HEK293T (cell line): ENCODE measurements around the gene USP9X.

Experiments
- CTCF ChIA-PET: fragments of 350-600 bp; formaldehyde crosslinking; extraction: SDS; loops from one replicate; lab custom pipeline; 2021; ENCODE audit warnings: antibody characterized with exemption, inconsistent platforms; lab: Yijun Ruan, JAX
- POLR2A ChIA-PET: fragments of 350-600 bp; formaldehyde crosslinking; extraction: SDS; loops from one replicate; lab custom pipeline; 2020; ENCODE audit warnings: antibody characterized with exemption, inconsistent platforms; lab: Yijun Ruan, JAX
- DNase-seq: peaks from one replicate; pipeline ENCODE4 v3.0.0; 2012; ENCODE audit warnings: mixed read lengths; ENCODE audit errors: extremely low spot score
- ARNT ChIP-seq: fragments of 450-650 bp; IDR thresholded peaks from 2 replicates; pipeline ENCODE4 v1.6.1; 2017; ENCODE audit warnings: mild to moderate bottlenecking
- BHLHE40 ChIP-seq: fragments of 450-650 bp; IDR thresholded peaks from 2 replicates; pipeline ENCODE4 v1.6.1; 2016; ENCODE audit warnings: mild to moderate bottlenecking, moderate library complexity, borderline replicate concordance
- CTBP1 ChIP-seq: fragments of 450-650 bp; IDR thresholded peaks from 2 replicates; pipeline ENCODE4 v1.6.1; 2016; ENCODE audit warnings: borderline replicate concordance
- ELF4 ChIP-seq: fragments of 450-650 bp; IDR thresholded peaks from 2 replicates; pipeline ENCODE4 v1.6.1; 2017; ENCODE audit warnings: antibody characterized with exemption
- FOXA1 ChIP-seq: fragments of 450-650 bp; IDR thresholded peaks from 2 replicates; pipeline ENCODE4 v1.6.1; 2016; ENCODE audit warnings: mild to moderate bottlenecking
- FOXK2 ChIP-seq: fragments of 450-650 bp; IDR thresholded peaks from 2 replicates; pipeline ENCODE4 v1.6.1; 2016; ENCODE audit warnings: mild to moderate bottlenecking
- FOXM1 ChIP-seq: fragments of 450-650 bp; IDR thresholded peaks from 2 replicates; pipeline ENCODE4 v1.6.1; 2017; ENCODE audit warnings: mild to moderate bottlenecking, borderline replicate concordance
- HDGF ChIP-seq: fragments of 450-650 bp; IDR thresholded peaks from 2 replicates; pipeline ENCODE4 v1.6.1; 2017; ENCODE audit warnings: antibody characterized with exemption, borderline replicate concordance
- L3MBTL2 ChIP-seq: fragments of 450-650 bp; conservative IDR thresholded peaks from 2 replicates; pipeline ENCODE4 v1.6.1; 2016; ENCODE audit warnings: mild to moderate bottlenecking
- LEF1 ChIP-seq: fragments of 450-650 bp; IDR thresholded peaks from 2 replicates; pipeline ENCODE4 v1.6.1; 2017; ENCODE audit warnings: mild to moderate bottlenecking, borderline replicate concordance
- NFRKB ChIP-seq: fragments of 450-650 bp; IDR thresholded peaks from 2 replicates; pipeline ENCODE4 v1.6.1; 2016; ENCODE audit warnings: mild to moderate bottlenecking, moderate library complexity
- SP1 ChIP-seq: fragments of 450-650 bp; IDR thresholded peaks from 2 replicates; pipeline ENCODE4 v1.6.1; 2017
- SUZ12 ChIP-seq: fragments of 450-650 bp; IDR thresholded peaks from 2 replicates; pipeline ENCODE4 v1.6.1; 2016; ENCODE audit warnings: mild to moderate bottlenecking
- TARDBP ChIP-seq: fragments of 450-650 bp; IDR thresholded peaks from 2 replicates; pipeline ENCODE4 v1.6.1; 2016
- ZNF384 ChIP-seq: fragments of 450-650 bp; IDR thresholded peaks from 2 replicates; pipeline ENCODE4 v1.6.1; 2016
- TF ChIP-seq, protein P1 (sequence below): fragments of 450-650 bp; IDR thresholded peaks from 2 replicates; pipeline ENCODE4 v1.6.1; 2016

The USP9X gene

DNA sequence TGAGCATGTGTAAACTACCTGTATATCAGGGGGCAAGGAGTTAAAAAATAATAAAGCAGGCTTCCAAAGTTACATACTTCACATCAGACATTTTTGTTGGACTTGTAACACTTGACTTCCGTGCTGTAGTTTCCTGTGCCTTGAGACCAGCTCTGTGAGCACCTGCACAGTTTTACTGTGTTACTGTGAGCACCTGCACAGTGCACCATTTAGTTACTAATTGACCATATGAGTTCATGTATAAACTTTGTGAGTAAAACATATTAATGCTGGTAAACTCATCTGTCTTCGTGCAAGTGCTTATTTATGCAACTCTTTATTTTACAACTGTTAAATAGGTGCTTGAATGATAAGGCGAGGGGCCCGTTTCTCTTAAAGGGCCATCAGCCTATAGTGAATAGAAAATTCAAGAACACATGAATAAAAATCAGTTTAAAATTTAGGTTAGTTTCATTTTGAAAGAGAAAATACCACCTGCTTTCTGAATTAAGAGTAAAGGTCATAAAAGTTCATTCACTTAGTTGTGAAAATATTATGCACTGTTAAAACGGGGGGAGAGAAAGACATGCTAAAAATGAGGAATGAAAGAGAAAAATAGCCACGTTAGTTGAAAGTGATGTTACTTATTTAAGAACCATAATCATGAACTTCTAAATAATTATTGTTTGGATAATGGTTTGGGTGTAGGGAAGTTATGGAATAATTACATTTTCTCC, 42.4 kb downstream of the USP9X start:
- POLR2A ChIA-PET = no interaction called here
- DNase-seq = no peak
- TF ChIP-seq LEF1 (no peak), NFRKB (no peak), ELF4 (no peak), L3MBTL2 (no peak), ZNF384 (no peak), FOXA1 (no peak), FOXK2 (no peak), TARDBP (no peak), BHLHE40 (no peak), ARNT (no peak), HDGF (no peak), SP1 (no peak), CTBP1 (no peak), FOXM1 (no peak), SUZ12 (no peak)
- TF ChIP-seq, protein P1, sequence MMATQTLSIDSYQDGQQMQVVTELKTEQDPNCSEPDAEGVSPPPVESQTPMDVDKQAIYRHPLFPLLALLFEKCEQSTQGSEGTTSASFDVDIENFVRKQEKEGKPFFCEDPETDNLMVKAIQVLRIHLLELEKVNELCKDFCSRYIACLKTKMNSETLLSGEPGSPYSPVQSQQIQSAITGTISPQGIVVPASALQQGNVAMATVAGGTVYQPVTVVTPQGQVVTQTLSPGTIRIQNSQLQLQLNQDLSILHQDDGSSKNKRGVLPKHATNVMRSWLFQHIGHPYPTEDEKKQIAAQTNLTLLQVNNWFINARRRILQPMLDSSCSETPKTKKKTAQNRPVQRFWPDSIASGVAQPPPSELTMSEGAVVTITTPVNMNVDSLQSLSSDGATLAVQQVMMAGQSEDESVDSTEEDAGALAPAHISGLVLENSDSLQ = no peak
- CTCF ChIA-PET = no interaction called here

DNA sequence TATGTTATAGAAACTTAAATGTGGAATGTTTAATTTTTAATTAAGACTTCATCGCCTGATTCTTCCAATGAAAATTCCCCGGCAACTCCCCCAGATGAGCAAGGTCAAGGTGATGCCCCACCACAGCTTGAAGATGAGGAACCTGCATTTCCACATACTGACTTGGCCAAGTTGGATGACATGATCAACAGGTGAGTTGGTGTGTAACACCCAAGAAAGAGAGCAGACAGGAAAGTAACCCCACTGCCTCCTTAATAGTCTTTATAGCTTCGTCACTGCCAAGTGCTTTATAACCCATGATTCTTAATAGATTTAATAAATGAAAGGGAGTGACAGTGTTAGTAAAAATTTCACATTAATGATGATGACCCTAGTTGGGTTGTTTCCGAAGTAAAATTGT, 43.7 kb downstream of the USP9X start:
- no peak for TF ChIP-seq BHLHE40
- TF ChIP-seq ARNT = no peak
- ChIA-PET CTCF (no interaction called here), POLR2A (no interaction called here)
- DNase-seq = no peak

DNA sequence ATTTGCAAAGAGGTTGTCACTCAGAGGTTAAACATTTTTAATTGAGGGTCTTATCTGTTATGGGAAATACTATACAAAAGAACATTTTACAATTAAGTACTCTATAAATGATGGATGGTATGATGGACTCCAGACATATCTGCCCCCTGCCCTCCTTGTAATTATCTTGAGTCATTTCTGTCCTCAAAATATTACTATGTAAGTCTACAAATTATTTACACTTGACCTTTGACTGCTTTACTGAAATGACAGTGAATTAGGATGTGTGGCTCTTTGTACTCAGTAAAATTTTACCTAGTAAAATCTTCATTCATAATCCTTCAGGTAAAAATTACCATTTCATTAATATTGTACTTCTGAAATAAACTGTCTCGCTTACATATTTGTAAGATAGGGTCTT, 46.5 kb downstream of the USP9X start:
- TF ChIP-seq FOXK2 = no peak
- TF ChIP-seq TARDBP = no peak
- TF ChIP-seq SUZ12 = no peak
- no peak for TF ChIP-seq ARNT
- TF ChIP-seq HDGF = no peak
- TF ChIP-seq FOXA1 = no peak
- no peak for TF ChIP-seq ELF4
- no peak for TF ChIP-seq CTBP1
- TF ChIP-seq BHLHE40 = no peak
- TF ChIP-seq FOXM1 = no peak
- no peak for TF ChIP-seq LEF1
- TF ChIP-seq, protein P1 = no peak
- no peak for TF ChIP-seq SP1
- no peak for TF ChIP-seq L3MBTL2
- TF ChIP-seq NFRKB = no peak
- no peak for TF ChIP-seq ZNF384
- CTCF ChIA-PET = no interaction called here
- no peak for DNase-seq
- POLR2A ChIA-PET = no interaction called here

DNA sequence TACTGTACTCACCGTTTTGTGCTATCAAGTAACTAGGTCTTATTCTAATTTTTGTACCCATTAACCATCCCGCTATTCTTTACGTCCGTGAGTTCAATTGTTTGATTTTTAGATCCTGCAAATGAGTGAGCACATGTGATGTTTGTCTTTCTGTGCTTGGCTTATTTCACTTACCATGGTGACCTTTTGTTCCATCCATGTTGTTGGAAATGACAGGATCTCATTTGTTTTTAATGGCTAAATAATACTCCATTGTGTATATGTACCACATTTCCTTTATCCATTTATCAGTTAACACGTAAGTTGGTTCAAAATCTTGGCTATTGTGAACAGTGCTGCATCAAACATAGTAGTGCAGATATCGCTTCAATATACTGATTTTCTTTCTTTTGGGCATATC, 48.3 kb downstream of the USP9X start:
- TF ChIP-seq FOXK2 (no peak), NFRKB (no peak), ARNT (no peak), FOXA1 (no peak), TARDBP (no peak), BHLHE40 (no peak)
- TF ChIP-seq, protein P1 = no peak
- ChIA-PET POLR2A (no interaction called here), CTCF (no interaction called here)
- no peak for DNase-seq

DNA sequence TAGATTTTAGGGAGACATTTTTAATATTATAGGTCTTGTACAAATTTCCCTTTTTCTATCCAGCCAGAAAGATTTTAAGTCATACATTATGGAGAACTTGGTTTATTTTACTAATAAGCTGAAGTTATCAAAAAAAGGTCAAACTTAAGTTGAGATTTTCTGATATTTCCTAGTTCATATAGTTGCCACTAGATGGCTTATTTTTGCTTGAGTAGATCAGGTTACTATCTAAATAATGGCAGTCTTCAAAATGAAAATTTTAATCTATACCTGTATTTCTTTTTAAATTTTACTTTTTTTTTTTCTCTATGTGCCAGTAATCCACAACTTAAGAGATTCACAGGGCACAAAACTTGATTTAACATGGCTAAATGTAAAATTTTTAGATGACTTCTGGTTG, 52.3 kb downstream of the USP9X start:
- TF ChIP-seq FOXK2 = no peak
- TF ChIP-seq FOXA1 = no peak
- ChIA-PET POLR2A (no interaction called here), CTCF (interaction anchor here (0.7 kb wide), 1 partner anchor 550 kb away, joined by 3 read pairs; no protein-coding TSS in a partner anchor)
- no peak for DNase-seq

DNA sequence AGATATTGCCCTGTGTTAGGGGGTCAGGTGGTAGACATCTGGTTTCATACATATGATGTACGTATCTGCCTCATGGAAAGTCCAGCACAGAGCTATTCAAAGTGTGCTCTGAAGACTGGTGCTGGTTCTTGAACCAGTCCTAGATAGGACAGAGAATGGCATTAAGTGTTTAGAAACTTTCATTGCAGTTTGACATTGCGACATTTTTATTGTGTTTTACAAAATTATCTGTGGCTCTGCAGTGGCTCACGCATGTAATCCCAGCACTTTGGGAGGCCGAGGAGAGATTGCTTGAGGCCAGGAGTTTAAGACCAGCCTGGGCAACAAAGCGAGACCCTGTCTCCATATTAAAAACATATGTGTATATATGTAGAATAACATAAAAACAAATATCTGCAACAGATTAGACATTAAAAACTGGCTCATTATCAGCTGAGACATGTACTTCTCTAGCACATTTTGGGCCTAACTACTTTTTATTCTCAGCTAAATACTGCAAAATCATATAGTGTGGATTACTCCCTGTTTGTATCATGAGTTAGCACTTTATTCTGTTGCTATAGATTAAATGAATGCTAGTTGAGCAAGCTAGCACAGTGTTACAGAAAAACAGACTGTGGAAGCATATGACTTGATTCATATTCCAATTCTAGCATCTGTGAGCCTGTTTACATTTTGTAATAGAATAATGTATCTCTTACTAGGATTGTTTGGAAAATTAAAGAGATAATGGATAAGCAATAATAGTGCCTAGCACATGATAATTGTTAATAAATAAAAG, 57.1 kb downstream of the USP9X start:
- POLR2A ChIA-PET = no interaction called here
- CTCF ChIA-PET = no interaction called here
- TF ChIP-seq HDGF = no peak
- TF ChIP-seq ZNF384 = no peak
- TF ChIP-seq CTBP1 = no peak
- no peak for TF ChIP-seq ELF4
- TF ChIP-seq SUZ12 = no peak
- no peak for TF ChIP-seq NFRKB
- no peak for TF ChIP-seq BHLHE40
- no peak for TF ChIP-seq ARNT
- TF ChIP-seq FOXM1 = no peak
- TF ChIP-seq LEF1 = no peak
- no peak for DNase-seq
